RWPE1 (cell line): ENCODE data around the gene EGR1.

Source experiments
- CTCF ChIA-PET: fragments of 350-600 bp; sonication (Branson Sonifier 250); formaldehyde crosslinking; extraction: SDS; loops from one replicate; lab custom pipeline; 2021; lab: Yijun Ruan, JAX
- POLR2A ChIA-PET: fragments of 400-600 bp; formaldehyde crosslinking; extraction: SDS; loops from one replicate; lab custom pipeline; 2020; ENCODE audit warnings: antibody characterized with exemption; ENCODE audit not compliant: low non-redundant PET; lab: Yijun Ruan, JAX
- DNase-seq: peaks from one replicate; pipeline ENCODE4 v3.0.0; 2012; ENCODE audit warnings: low spot score
- H3K27ac ChIP-seq: fragments of 450-650 bp; 2 replicates; pipeline ENCODE4 v1.5.1; 2017
- TF ChIP-seq, protein P1 (sequence below): fragments of 450-650 bp; conservative IDR thresholded peaks from 2 replicates; pipeline ENCODE4 v1.5.1; 2017; ENCODE audit warnings: low read depth, mild to moderate bottlenecking

The EGR1 gene

DNA sequence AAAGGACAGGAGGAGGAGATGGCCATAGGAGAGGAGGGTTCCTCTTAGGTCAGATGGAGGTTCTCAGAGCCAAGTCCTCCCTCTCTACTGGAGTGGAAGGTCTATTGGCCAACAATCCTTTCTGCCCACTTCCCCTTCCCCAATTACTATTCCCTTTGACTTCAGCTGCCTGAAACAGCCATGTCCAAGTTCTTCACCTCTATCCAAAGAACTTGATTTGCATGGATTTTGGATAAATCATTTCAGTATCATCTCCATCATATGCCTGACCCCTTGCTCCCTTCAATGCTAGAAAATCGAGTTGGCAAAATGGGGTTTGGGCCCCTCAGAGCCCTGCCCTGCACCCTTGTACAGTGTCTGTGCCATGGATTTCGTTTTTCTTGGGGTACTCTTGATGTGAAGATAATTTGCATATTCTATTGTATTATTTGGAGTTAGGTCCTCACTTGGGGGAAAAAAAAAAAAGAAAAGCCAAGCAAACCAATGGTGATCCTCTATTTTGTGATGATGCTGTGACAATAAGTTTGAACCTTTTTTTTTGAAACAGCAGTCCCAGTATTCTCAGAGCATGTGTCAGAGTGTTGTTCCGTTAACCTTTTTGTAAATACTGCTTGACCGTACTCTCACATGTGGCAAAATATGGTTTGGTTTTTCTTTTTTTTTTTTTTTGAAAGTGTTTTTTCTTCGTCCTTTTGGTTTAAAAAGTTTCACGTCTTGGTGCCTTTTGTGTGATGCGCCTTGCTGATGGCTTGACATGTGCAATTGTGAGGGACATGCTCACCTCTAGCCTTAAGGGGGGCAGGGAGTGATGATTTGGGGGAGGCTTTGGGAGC is 3.1 kb downstream of the EGR1 start:
- no peak for DNase-seq
- ChIA-PET CTCF (no interaction called here), POLR2A (no interaction called here)
- 0 out of 2 replicates have a peak overlapping the region, but pooled peaks have one; percentile 24 for H3K27ac ChIP-seq
- TF ChIP-seq, protein P1, sequence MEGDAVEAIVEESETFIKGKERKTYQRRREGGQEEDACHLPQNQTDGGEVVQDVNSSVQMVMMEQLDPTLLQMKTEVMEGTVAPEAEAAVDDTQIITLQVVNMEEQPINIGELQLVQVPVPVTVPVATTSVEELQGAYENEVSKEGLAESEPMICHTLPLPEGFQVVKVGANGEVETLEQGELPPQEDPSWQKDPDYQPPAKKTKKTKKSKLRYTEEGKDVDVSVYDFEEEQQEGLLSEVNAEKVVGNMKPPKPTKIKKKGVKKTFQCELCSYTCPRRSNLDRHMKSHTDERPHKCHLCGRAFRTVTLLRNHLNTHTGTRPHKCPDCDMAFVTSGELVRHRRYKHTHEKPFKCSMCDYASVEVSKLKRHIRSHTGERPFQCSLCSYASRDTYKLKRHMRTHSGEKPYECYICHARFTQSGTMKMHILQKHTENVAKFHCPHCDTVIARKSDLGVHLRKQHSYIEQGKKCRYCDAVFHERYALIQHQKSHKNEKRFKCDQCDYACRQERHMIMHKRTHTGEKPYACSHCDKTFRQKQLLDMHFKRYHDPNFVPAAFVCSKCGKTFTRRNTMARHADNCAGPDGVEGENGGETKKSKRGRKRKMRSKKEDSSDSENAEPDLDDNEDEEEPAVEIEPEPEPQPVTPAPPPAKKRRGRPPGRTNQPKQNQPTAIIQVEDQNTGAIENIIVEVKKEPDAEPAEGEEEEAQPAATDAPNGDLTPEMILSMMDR: no peak

GRCh38 chr5:138468966-138469539 is 3.8 kb downstream of the EGR1 start:
- CTCF ChIA-PET: no interaction called here

DNA sequence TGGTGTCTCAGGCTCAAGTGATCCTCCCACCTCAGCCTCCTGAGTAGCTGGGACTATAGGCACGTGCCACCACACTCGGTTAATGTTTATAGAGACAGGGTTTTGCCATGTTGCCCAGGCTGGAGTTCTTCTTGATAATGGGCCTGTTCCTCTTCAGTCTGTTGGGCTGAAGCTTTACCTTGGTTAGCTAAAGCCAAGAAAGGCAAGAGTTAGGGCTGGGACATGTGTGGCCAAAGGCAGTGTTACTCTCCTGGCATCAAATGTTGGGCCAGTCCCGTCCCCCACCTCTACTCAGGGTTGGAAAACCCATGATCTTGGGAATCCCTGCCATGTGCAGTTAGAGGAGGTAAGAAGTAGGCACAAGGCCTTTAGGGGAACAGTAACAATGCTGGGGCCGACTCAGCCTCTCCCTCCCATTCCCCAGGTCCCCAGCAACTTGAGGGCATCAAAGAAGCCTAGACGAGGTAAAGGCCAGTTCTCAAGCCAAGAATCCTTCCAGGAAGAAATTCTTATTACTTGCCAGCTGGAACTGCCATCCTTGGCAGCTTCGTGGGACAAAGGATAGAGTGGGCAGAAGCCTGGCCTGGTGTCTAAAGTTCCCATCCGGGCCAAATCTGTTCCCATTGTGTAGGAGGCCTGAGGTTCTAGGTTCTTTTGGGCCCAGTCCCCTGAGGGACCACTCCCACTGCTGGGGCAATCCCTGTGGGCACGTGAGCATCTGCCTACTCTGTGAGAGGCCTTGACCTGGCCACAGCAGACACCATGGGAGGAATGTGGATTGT is 4.5 kb downstream of the EGR1 start:
- TF ChIP-seq, protein P1: no peak
- DNase-seq: peak; percentile 46
- POLR2A ChIA-PET: interaction anchor here (0.6 to 2.5 kb wide), 4 partner anchors 23 to 35 kb away, joined by 3 to 8 read pairs (median 4); no protein-coding TSS in a partner anchor
- H3K27ac ChIP-seq: peak overlapping the region; percentile 64
- CTCF ChIA-PET: no interaction called here

More at GRCh38 chr5:138468966-138469539, 3.8 kb downstream of the EGR1 start:
- POLR2A ChIA-PET: interaction anchor here (0.6 to 2.5 kb wide), 2 partner anchors 24 to 30 kb away, joined by 6 to 8 read pairs; no protein-coding TSS in a partner anchor
- H3K27ac ChIP-seq: peak overlapping the region; percentile 64
- TF ChIP-seq, protein P1: no peak
- no peak for DNase-seq

GRCh38 chr5:138470322-138471051 is 5.2 kb downstream of the EGR1 start:
- peak; percentile 69 for DNase-seq
- CTCF ChIA-PET: interaction anchor here (1.4 kb wide), 1 partner anchor 34 kb away, joined by 7 read pairs; no protein-coding TSS in a partner anchor
- POLR2A ChIA-PET: interaction anchor here (0.9 to 2.5 kb wide), 3 partner anchors 23 to 34 kb away, joined by 3 to 8 read pairs (median 3); no protein-coding TSS in a partner anchor
- H3K27ac ChIP-seq: peak overlapping the region; percentile 64
- TF ChIP-seq, protein P1: no peak

GRCh38 chr5:138471052-138471361 is 5.7 kb downstream of the EGR1 start:
- ChIA-PET CTCF (interaction anchor here (1.4 kb wide), 1 partner anchor 33 kb away, joined by 7 read pairs; no protein-coding TSS in a partner anchor), POLR2A (interaction anchor here (2.5 kb wide), 1 partner anchor 22 kb away, joined by 8 read pairs; no protein-coding TSS in a partner anchor)
- TF ChIP-seq, protein P1: no peak
- peak; percentile 79 for DNase-seq
- H3K27ac ChIP-seq: peak overlapping the region; percentile 64
